Psoas muscle (tissue), 8 donors: ENCODE data around the gene EPHB1. TPM values are rescaled to one million over a fixed set of nuclear protein-coding genes. Genes with fewer than 3 reads are reported as not detected.

ENCODE experiments used
- ATAC-seq, 4 donors: fragments of 200-7000 bp; cut with Tn5 transposase; one replicate each; pipeline ENCODE4 v1.9.1; 2020; ENCODE audit warnings: moderate library complexity in 3 of 4, mild to moderate bottlenecking in 2 of 4
- DNase-seq, 2 donors: peaks; one replicate each; pipeline ENCODE4 v3.0.0-alpha.2; 2020
- H3K27ac ChIP-seq: fragments of 200-600 bp; one replicate; pipeline ENCODE4 v1.8.0; 2022
- H3K27me3 ChIP-seq, 3 donors: fragments of 200-600 bp in 1 of 3; one replicate each; pipeline versions ENCODE4 v1.6.1 to v1.8.0; 2013 to 2022; ENCODE audit warnings: low read length in 2 of 3, mild to moderate bottlenecking in 2 of 3, moderate library complexity in 1 of 3; ENCODE audit not compliant: insufficient read depth in 3 of 3
- H3K36me3 ChIP-seq, 2 donors: fragments of 200-600 bp in 1 of 2; one replicate each; pipeline versions ENCODE4 v1.6.1 to v1.8.0; 2013 to 2022; ENCODE audit warnings: low read depth in 1 of 2, mild to moderate bottlenecking in 1 of 2, moderate library complexity in 1 of 2; ENCODE audit not compliant: insufficient read depth in 1 of 2
- H3K4me1 ChIP-seq: fragments of 200-600 bp; one replicate; pipeline ENCODE4 v1.8.0; 2022
- H3K4me3 ChIP-seq: fragments of 200-600 bp; one replicate; pipeline ENCODE4 v1.8.0; 2022; ENCODE audit warnings: mild to moderate bottlenecking
- H3K9me3 ChIP-seq: fragments of 200-600 bp; one replicate; pipeline ENCODE4 v1.8.0; 2022
- WGBS, 3 donors: extraction: QIAGEN DNeasy Blood & Tissue Kit; methylation state at CpG; one replicate each; pipeline versions ENCODE4 v1.1.6 to v1.1.7; 2013; 5-methylcytosine and 5-hydroxymethylcytosine counted together
- intact Hi-C, 2 donors: fragments of 100-400 bp; cut with DNase I; formaldehyde crosslinking; loops; one replicate each; pipeline versions ENCODE4 v1.11.0 to v1.14.2; 2022
- polyA plus RNA-seq, 3 donors: library from polyadenylated mRNA; stranded (reverse); fragments of 200-250 nt; gene quantifications; one replicate each; pipeline ENCODE4 v1.2.3, GENCODE V29; 2013
- total RNA-seq, 4 donors: library from RNA; stranded (reverse); fragmentation: NEBNext Ultra II Directional in 2 of 4; extraction: Animal tissue kit (Norgen Biotek cat#: 25700) in 2 of 4; gene quantifications; one replicate each; pipeline versions ENCODE4 v1.2.1 to v1.2.4, GENCODE V29; 2021 to 2023
- TF ChIP-seq, protein P1 (sequence below): fragments of 200-600 bp; IDR thresholded peaks from one replicate; pipeline ENCODE4 v1.8.0; 2022; ENCODE audit warnings: antibody characterized with exemption
- donor health status: healthy with polysubstance abuse.
- donor health status: DM: no; HTN: no; CAD: no; lungs with moderate emphysema.
- donor health status: Bipolar disorder and iron deficiency.
- donor health status: healthy.
- donor health status: DM: yes; HTN: yes; CAD: no.
- donor health status: DM: no; HTN: no; CAD: no.
- donor health status: DM: no; HTN: no; CAD: no.
- donor health status: DM: yes; HTN: yes; CAD: no.

The EPHB1 gene
- total and polyA plus RNA-seq, 7 donors = 0.85 to 6.3 (median 2.0) TPM

DNA sequence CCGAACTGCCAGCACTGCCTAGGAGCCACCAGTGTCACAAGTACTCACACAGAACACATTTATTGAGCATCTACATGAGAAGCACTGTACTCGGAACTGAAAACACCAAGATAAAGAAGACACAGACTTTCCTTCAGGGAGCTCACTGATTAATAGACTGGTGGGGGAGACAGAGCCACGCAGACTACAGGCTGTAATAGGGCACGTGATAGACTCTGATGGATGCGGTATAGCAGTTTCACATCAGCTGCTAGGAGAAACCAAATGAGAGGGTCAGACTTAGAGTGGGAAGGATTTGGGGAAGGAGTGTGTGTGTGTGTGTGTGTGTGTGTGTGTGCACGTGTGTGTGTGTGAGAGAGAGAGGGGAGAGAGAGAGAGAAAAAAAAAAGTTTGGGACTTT, 12.1 kb downstream of the EPHB1 start:
- Histone ChIP-seq H3K36me3 (no peaks in the 10 kb centered on the region), H3K4me1 (peaks cover 8% of the 10 kb centered on the region), H3K9me3 (no peaks in the 10 kb centered on the region), H3K27me3 (no peaks in the 10 kb centered on the region), H3K27ac (no peak overlapping the region), H3K4me3 (no peak overlapping the region)
- DNase-seq (no peak), ATAC-seq (no peak)
- 79 to 81% (median 79%) methylated on average over 6 of the region's 6 CpGs for WGBS, 3 donors
- intact Hi-C loops = no loop called here
- TF ChIP-seq, protein P1, sequence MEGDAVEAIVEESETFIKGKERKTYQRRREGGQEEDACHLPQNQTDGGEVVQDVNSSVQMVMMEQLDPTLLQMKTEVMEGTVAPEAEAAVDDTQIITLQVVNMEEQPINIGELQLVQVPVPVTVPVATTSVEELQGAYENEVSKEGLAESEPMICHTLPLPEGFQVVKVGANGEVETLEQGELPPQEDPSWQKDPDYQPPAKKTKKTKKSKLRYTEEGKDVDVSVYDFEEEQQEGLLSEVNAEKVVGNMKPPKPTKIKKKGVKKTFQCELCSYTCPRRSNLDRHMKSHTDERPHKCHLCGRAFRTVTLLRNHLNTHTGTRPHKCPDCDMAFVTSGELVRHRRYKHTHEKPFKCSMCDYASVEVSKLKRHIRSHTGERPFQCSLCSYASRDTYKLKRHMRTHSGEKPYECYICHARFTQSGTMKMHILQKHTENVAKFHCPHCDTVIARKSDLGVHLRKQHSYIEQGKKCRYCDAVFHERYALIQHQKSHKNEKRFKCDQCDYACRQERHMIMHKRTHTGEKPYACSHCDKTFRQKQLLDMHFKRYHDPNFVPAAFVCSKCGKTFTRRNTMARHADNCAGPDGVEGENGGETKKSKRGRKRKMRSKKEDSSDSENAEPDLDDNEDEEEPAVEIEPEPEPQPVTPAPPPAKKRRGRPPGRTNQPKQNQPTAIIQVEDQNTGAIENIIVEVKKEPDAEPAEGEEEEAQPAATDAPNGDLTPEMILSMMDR = no peak

DNA sequence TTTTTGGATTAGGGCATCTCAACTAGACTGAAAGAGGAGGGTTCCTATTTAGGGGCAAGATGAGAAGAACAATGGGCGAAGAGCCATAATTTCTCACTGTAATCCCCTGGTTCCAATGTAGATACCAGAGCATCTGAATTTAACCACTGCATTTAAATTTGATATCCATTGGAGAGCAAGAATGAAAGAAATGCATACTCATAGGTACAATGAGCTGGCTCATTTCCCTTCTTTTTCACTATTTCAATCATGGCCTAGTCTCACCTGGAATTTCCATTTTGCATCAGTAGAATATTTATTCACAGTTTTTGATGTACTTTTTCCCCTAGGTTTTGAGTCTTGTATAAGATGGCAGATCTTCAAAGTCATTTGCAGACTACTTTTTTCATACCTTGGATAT, 13.8 kb downstream of the EPHB1 start:
- Histone ChIP-seq H3K27ac (no peak overlapping the region), H3K9me3 (no peaks in the 10 kb centered on the region), H3K4me1 (peaks cover 6% of the 10 kb centered on the region), H3K36me3 (no peaks in the 10 kb centered on the region), H3K4me3 (no peak overlapping the region), H3K27me3 (no peaks in the 10 kb centered on the region)
- intact Hi-C loops = no loop called here
- TF ChIP-seq, protein P1 = no peak
- ATAC-seq (no peak), DNase-seq (no peak)
- 95 to 100% (median 97%) methylated on average over 1 of the region's 1 CpG for WGBS, 3 donors

DNA sequence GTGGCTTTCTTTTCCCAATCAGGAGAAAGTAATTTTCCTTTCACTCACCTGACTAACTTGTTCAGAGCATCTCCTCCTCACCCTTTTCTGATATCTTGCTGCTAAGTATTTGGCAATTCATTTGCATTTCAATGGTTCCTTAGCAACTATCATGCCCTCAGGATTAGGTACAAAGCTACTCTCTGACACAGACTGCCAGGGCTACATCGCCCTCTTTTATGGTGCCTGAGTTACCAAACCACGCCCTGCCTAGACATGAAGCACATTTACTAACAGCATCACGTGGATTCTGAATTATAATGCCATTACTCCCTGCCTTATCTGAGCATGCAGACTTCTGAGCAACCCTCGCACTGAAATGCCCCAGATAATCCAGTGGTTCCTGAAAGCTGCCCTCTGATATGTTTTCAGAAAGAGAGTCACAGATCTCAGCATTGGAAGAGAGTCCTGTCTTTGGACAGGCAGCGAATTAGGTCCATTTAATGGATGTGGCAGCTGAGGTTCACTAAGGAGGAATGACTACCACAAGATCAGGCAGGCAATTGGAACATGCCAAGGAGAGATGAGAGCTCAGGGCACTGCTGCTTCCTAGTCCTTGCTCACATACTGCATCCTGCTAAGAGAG, 14.5 kb downstream of the EPHB1 start:
- intact Hi-C loops = no loop called here
- WGBS, 3 donors = 85 to 87% (median 85%) methylated on average over 5 of the region's 5 CpGs
- Histone ChIP-seq H3K4me1 (no peaks in the 10 kb centered on the region), H3K27ac (no peak overlapping the region), H3K4me3 (no peak overlapping the region), H3K36me3 (no peaks in the 10 kb centered on the region), H3K9me3 (no peaks in the 10 kb centered on the region), H3K27me3 (no peaks in the 10 kb centered on the region)
- ATAC-seq (no peak), DNase-seq (no peak)
- TF ChIP-seq, protein P1 = no peak

DNA sequence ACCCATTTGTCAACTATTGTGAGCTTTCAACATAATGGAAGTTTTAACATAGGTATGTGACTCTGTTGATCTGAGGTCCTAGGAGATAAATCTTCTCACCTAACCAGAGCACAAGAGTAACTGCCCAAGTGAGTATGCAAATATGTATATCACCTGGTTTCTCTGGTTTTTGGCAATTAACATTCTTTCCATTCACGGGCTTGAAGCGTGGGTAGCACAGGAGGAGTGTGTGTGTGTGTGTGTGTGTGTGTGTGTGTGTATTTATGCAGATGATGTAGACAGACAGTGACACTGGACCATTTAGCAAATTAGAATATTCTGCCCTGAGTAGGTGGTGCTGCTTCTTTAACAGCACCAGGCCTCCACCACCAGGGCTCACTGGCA, 15.0 kb downstream of the EPHB1 start:
- 73 to 80% (median 76%) methylated on average over 2 of the region's 2 CpGs for WGBS, 3 donors
- no peaks in the 10 kb centered on the region for H3K27me3 ChIP-seq
- H3K9me3 ChIP-seq = no peaks in the 10 kb centered on the region
- no peak for DNase-seq
- intact Hi-C loops = no loop called here
- no peaks in the 10 kb centered on the region for H3K36me3 ChIP-seq
- no peak overlapping the region for H3K27ac ChIP-seq
- H3K4me1 ChIP-seq = peaks cover 3% of the 10 kb centered on the region
- no peak for ATAC-seq
- H3K4me3 ChIP-seq = no peak overlapping the region
- TF ChIP-seq, protein P1 = no peak

- Histone ChIP-seq H3K9me3 (no peaks in the 10 kb centered on the region), H3K36me3 (no peaks in the 10 kb centered on the region), H3K4me1 (peaks cover 6% of the 10 kb centered on the region), H3K27ac (no peak overlapping the region), H3K27me3 (no peaks in the 10 kb centered on the region), H3K4me3 (no peak overlapping the region)
- ATAC-seq (no peak), DNase-seq (no peak)
- intact Hi-C loops = no loop called here
- TF ChIP-seq, protein P1 = no peak
- WGBS, 3 donors = 88 to 94% (median 93%) methylated on average over 2 of the region's 2 CpGs
These were observed 15.8 kb downstream of the EPHB1 start for GRCh38 chr3:134810850-134811249.
